H1 (cell line): ENCODE data around the gene DCAF7. TPM values are rescaled to one million over a fixed set of nuclear protein-coding genes. Genes with fewer than 3 reads are reported as not detected.

ENCODE experiments used
- CTCF ChIA-PET: fragments of 300-600 bp; sonication (Branson Sonifier 250); formaldehyde crosslinking; loops from one replicate; lab custom pipeline; 2021; ENCODE audit not compliant: partially characterized antibody; lab: Charles Lee
- POLR2A ChIA-PET: fragments of 300-600 bp; sonication (Branson Sonifier 250); formaldehyde crosslinking; loops from one replicate; lab custom pipeline; 2021; ENCODE audit warnings: inconsistent platforms; ENCODE audit not compliant: partially characterized antibody; lab: Charles Lee
- DNase-seq, 2 experiments: peaks; one replicate each; pipeline versions ENCODE4 v3.0.0 to v3.0.0-alpha.2; 2010 to 2022; ENCODE audit warnings: low spot score in 2 of 2, low read depth in 1 of 2, mixed read lengths in 1 of 2
- FAIRE-seq: peaks from 2 replicates; lab custom pipeline; 2011; peaks lifted over from hg19 to GRCh38; lab: Jason Lieb, UNC
- H2AFZ ChIP-seq: 2 replicates; pipeline ENCODE4 v1.8.1; 2012; ENCODE audit warnings: low read length, inconsistent platforms
- H2AK5ac ChIP-seq: 2 replicates; pipeline ENCODE4 v1.6.1; 2013; ENCODE audit warnings: low read depth, low read length
- H2BK120ac ChIP-seq: replicated peaks from 2 replicates; pipeline ENCODE3; 2013; ENCODE audit warnings: low read depth, low read length, inconsistent platforms
- H2BK12ac ChIP-seq: 2 replicates; pipeline ENCODE4 v1.6.1; 2013; ENCODE audit warnings: low read depth, low read length
- H2BK15ac ChIP-seq: 2 replicates; pipeline ENCODE4 v1.6.1; 2013; ENCODE audit warnings: low read length
- H2BK20ac ChIP-seq: 2 replicates; pipeline ENCODE4 v1.6.1; 2013; ENCODE audit warnings: low read length
- H2BK5ac ChIP-seq: 2 replicates; pipeline ENCODE4 v1.6.1; 2013; ENCODE audit warnings: low read depth, low read length
- H3K14ac ChIP-seq: 2 replicates; pipeline ENCODE4 v1.6.1; 2013; ENCODE audit warnings: inconsistent platforms; ENCODE audit not compliant: insufficient read length
- H3K18ac ChIP-seq: 2 replicates; pipeline ENCODE4 v1.6.1; 2013; ENCODE audit warnings: low read length; ENCODE audit errors: extremely low read depth
- H3K23ac ChIP-seq: 2 replicates; pipeline ENCODE4 v1.6.1; 2013; ENCODE audit warnings: inconsistent platforms; ENCODE audit not compliant: insufficient read length
- H3K23me2 ChIP-seq: 2 replicates; pipeline ENCODE4 v1.6.1; 2013; ENCODE audit warnings: low read depth, low read length
- H3K27ac ChIP-seq: 2 replicates; pipeline ENCODE4 v1.6.1; 2011; ENCODE audit warnings: low read depth, low read length, inconsistent platforms
- H3K27me3 ChIP-seq, 4 experiments: replicated peaks in 1 of 4; 1 replicate in 1 of 4; 2 replicates in 3 of 4; pipeline versions ENCODE4 v1.6.1 to v1.8.1; 2011 to 2013; ENCODE audit warnings: low read length in 3 of 4, mild to moderate bottlenecking in 3 of 4, inconsistent platforms in 2 of 4, mixed read lengths in 2 of 4, moderate library complexity in 1 of 4; ENCODE audit not compliant: control insufficient read depth in 3 of 4, insufficient read depth in 3 of 4; ENCODE audit errors: extremely low read depth in 1 of 4
- H3K36me3 ChIP-seq, 4 experiments: 2 replicates each; pipeline versions ENCODE4 v1.6.1 to v1.8.1; 2011 to 2013; ENCODE audit warnings: mild to moderate bottlenecking in 4 of 4, low read length in 3 of 4, moderate library complexity in 2 of 4, control low read depth in 1 of 4, inconsistent platforms in 1 of 4; ENCODE audit not compliant: insufficient read depth in 4 of 4, control insufficient read depth in 2 of 4
- H3K4ac ChIP-seq: replicated peaks from 2 replicates; pipeline ENCODE3; 2013; ENCODE audit warnings: low read length, low read depth, mixed read lengths, inconsistent platforms; ENCODE audit not compliant: insufficient read length
- H3K4me1 ChIP-seq, 4 experiments: replicated peaks in 1 of 4; 1 replicate in 1 of 4; 2 replicates in 3 of 4; pipeline versions ENCODE4 v1.6.1 to v1.8.1; 2011 to 2013; ENCODE audit warnings: low read length in 3 of 4, inconsistent platforms in 2 of 4, mixed read lengths in 1 of 4; ENCODE audit not compliant: insufficient read depth in 4 of 4, control insufficient read depth in 3 of 4
- H3K4me2 ChIP-seq, 2 experiments: 2 replicates each; pipeline versions ENCODE4 v1.6.1 to v1.8.1; 2011 to 2013; ENCODE audit warnings: low read depth in 2 of 2, low read length in 2 of 2, control low read depth in 1 of 2, inconsistent platforms in 1 of 2, mild to moderate bottlenecking in 1 of 2; ENCODE audit not compliant: insufficient read depth in 1 of 2
- H3K4me3 ChIP-seq, 4 experiments: fragments of 200-600, 300-600 bp in 1 of 4; sonication (generic), shearing (Covaris generic), sonication (Bioruptor Twin) in 1 of 4; 2 replicates each; pipeline versions ENCODE4 v1.5.1 to v1.8.1; 2011 to 2016; ENCODE audit warnings: low read length in 4 of 4, low read depth in 3 of 4, control low read depth in 2 of 4, inconsistent platforms in 2 of 4, mild to moderate bottlenecking in 2 of 4, mixed read lengths in 1 of 4, moderate library complexity in 1 of 4; ENCODE audit not compliant: insufficient read depth in 2 of 4; ENCODE audit errors: extremely low read depth in 1 of 4
- H3K56ac ChIP-seq: replicated peaks from 2 replicates; pipeline ENCODE3; 2013; ENCODE audit warnings: low read depth, mild to moderate bottlenecking, mixed read lengths, low read length, inconsistent platforms; ENCODE audit not compliant: insufficient read length
- H3K79me1 ChIP-seq: 2 replicates; pipeline ENCODE4 v1.6.1; 2013; ENCODE audit warnings: low read depth, low read length, control low read depth
- H3K79me2 ChIP-seq, 2 experiments: 2 replicates each; pipeline versions ENCODE4 v1.6.1 to v1.8.1; 2012 to 2013; ENCODE audit warnings: low read length in 2 of 2, mild to moderate bottlenecking in 2 of 2, inconsistent platforms in 1 of 2; ENCODE audit not compliant: insufficient read depth in 2 of 2, control insufficient read depth in 1 of 2
- H3K9ac ChIP-seq, 4 experiments: replicated peaks in 1 of 4; 1 replicate in 1 of 4; 2 replicates in 3 of 4; pipeline versions ENCODE4 v1.6.1 to v1.8.1; 2011 to 2013; ENCODE audit warnings: low read depth in 3 of 4, low read length in 3 of 4, control low read depth in 2 of 4, mild to moderate bottlenecking in 2 of 4, moderate library complexity in 2 of 4, inconsistent platforms in 1 of 4; ENCODE audit errors: extremely low read depth in 1 of 4
- H3K9me3 ChIP-seq, 2 experiments: 2 replicates each; pipeline versions ENCODE4 v1.6.1 to v1.8.1; 2012 to 2013; ENCODE audit warnings: mild to moderate bottlenecking in 2 of 2, moderate library complexity in 2 of 2, control low read depth in 1 of 2, inconsistent platforms in 1 of 2, low read depth in 1 of 2, low read length in 1 of 2, mixed read lengths in 1 of 2; ENCODE audit not compliant: insufficient read depth in 2 of 2
- H4K20me1 ChIP-seq, 2 experiments: replicated peaks in 1 of 2; 2 replicates each; pipeline versions ENCODE3 to v1.8.1; 2011 to 2013; ENCODE audit warnings: inconsistent platforms in 2 of 2, low read length in 2 of 2, mild to moderate bottlenecking in 1 of 2; ENCODE audit not compliant: insufficient read depth in 2 of 2, control insufficient read depth in 1 of 2
- H4K5ac ChIP-seq: 2 replicates; pipeline ENCODE4 v1.6.1; 2013; ENCODE audit warnings: low read length, low read depth, mixed read lengths, inconsistent platforms; ENCODE audit not compliant: insufficient read length
- H4K8ac ChIP-seq: 2 replicates; pipeline ENCODE4 v1.8.0; 2013; ENCODE audit warnings: mild to moderate bottlenecking, moderate library complexity, low read length, inconsistent platforms; ENCODE audit not compliant: insufficient read depth; ENCODE audit errors: extremely low read depth
- H4K91ac ChIP-seq: replicated peaks from 2 replicates; pipeline ENCODE3; 2013; ENCODE audit warnings: low read length, mixed read lengths, inconsistent platforms; ENCODE audit not compliant: insufficient read length
- BRCA1 ChIP-seq: IDR thresholded peaks from 2 replicates; pipeline ENCODE4 v1.6.1; 2012; ENCODE audit warnings: low read depth, low read length, improper control_type of control experiment
- CHD1 ChIP-seq: IDR thresholded peaks from 2 replicates; pipeline ENCODE4 v1.6.1; 2012; ENCODE audit warnings: low read depth, low read length, improper control_type of control experiment
- EZH2 ChIP-seq: fragments of 200-600 bp; sonication (generic); IDR thresholded peaks from 2 replicates; pipeline ENCODE4 v1.7.1; 2012; ENCODE audit warnings: low read depth, mild to moderate bottlenecking, moderate library complexity, low read length, inconsistent platforms; ENCODE audit not compliant: severe bottlenecking
- NANOG ChIP-seq: IDR thresholded peaks from 2 replicates; pipeline ENCODE4 v1.6.1; 2011; ENCODE audit warnings: low read length, low read depth, mild to moderate bottlenecking, inconsistent platforms; ENCODE audit not compliant: insufficient read depth, poor library complexity, severe bottlenecking
- PHF8 ChIP-seq: fragments of 200-600 bp; sonication (generic); conservative IDR thresholded peaks from 2 replicates; pipeline ENCODE4 v1.7.1; 2012; ENCODE audit warnings: low read depth, mild to moderate bottlenecking, inconsistent platforms, low read length, moderate library complexity
- POLR2A ChIP-seq, 2 experiments: IDR thresholded peaks; 1 replicate in 1 of 2; 2 replicates in 1 of 2; pipeline ENCODE4 v1.6.1; 2011; ENCODE audit warnings: low read depth in 2 of 2, low read length in 2 of 2, mild to moderate bottlenecking in 2 of 2; ENCODE audit errors: control extremely low read depth in 1 of 2
- POLR2AphosphoS5 ChIP-seq: IDR thresholded peaks from 2 replicates; pipeline ENCODE4 v1.6.1; 2011; ENCODE audit warnings: low read depth, low read length
- SIX5 ChIP-seq: IDR thresholded peaks from 2 replicates; pipeline ENCODE4 v1.6.1; 2011; ENCODE audit warnings: mild to moderate bottlenecking, low read depth, low read length
- USF2 ChIP-seq: IDR thresholded peaks from 2 replicates; pipeline ENCODE4 v1.6.1; 2011; ENCODE audit warnings: low read length, improper control_type of control experiment
- ZNF274 ChIP-seq: IDR thresholded peaks from 2 replicates; pipeline ENCODE4 v1.7.0; 2012; ENCODE audit warnings: low read length, borderline replicate concordance; ENCODE audit errors: extremely low read depth
- WGBS, 2 experiments: shearing (Covaris generic) in 1 of 2; methylation state at CpG; one replicate each; pipeline versions ENCODE4 v1.1.6 to v1.1.7; 2013 to 2015; ENCODE audit warnings: low lambda C conversion rate in 2 of 2, mixed read lengths in 2 of 2, inconsistent platforms in 1 of 2, low coverage in 1 of 2, missing lambda C conversion rate in 1 of 2; ENCODE audit not compliant: insufficient replicate concordance in 2 of 2, insufficient coverage in 1 of 2, insufficient read length in 1 of 2; ENCODE audit errors: extremely low coverage in 1 of 2, missing lambda C conversion rate in 1 of 2; 5-methylcytosine and 5-hydroxymethylcytosine counted together
- polyA plus RNA-seq, 7 experiments: library from polyadenylated mRNA; depleted of rRNA in 3 of 7; stranded (reverse) in 5 of 7; unstranded in 2 of 7; fragments of >200 nt in 5 of 7; fragments of 200-250 nt in 2 of 7; gene quantifications; 1 replicate in 5 of 7; 2 replicates in 1 of 7; 4 replicates in 1 of 7; pipeline versions ENCODE4 v1.2.1 to v1.2.3, GENCODE V29; 2011 to 2013; ENCODE audit warnings: missing spikeins in 2 of 7, mixed read lengths in 2 of 7
- total RNA-seq: library from RNA; stranded (reverse); fragmentation: NEBNext Ultra II Directional; extraction: Animal tissue kit (Norgen Biotek cat#: 25700); gene quantifications from 2 replicates; pipeline ENCODE4 v1.2.1, GENCODE V29; 2021
- TF ChIP-seq, protein P1 (sequence below): IDR thresholded peaks from 2 replicates; pipeline ENCODE4 v1.6.1; 2012; ENCODE audit warnings: low read length, inconsistent platforms

Gene DCAF7
- total and polyA plus RNA-seq, 2 of the 8 experiments (the other 6 are each of a cell fraction or from before 2014, with no cell fraction given) = 74.9 to 94.1 TPM

DNA sequence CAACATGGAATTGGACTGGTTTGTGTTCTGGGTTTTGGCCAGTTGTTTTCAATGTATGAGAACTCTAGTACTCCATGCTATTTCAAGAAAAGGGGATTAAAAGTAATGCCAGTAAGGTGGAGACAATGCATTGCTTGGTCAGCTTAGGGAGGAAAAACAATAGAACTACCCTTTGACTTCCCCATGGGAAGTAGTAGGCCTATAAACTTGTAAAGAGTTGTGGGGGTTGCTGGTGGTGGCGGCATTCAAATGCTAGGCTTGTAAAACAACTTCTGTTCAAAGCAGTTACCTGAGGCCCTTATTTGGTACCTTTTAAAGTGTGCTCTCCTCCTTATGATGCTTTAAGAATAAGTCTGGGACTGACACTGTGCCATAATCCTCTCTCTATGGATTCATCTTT is 81.3 kb downstream of the DCAF7 start:
- ChIA-PET POLR2A (interaction anchor here (0.6 kb wide), 1 partner anchor 61 kb away, joined by 3 read pairs; no protein-coding TSS in a partner anchor), CTCF (interaction anchor here (1.7 to 3.0 kb wide), 2 partner anchors 20 to 48 kb away, joined by 4 to 12 read pairs; no protein-coding TSS in a partner anchor)
- DNase-seq = no peak
- H3K4me3 ChIP-seq = no peak overlapping the region
- peaks cover 0 to 2% of the 10 kb centered on the region in 2 experiments for H4K20me1 ChIP-seq
- no peak overlapping the region for H2BK5ac ChIP-seq
- H2BK15ac ChIP-seq = no peak overlapping the region
- H3K4me2 ChIP-seq = no peak overlapping the region
- peaks cover 0 to 6% (median 1%) of the 10 kb centered on the region in 4 experiments; a peak in 3 of 8 replicates for H3K36me3 ChIP-seq
- no peak overlapping the region for H4K5ac ChIP-seq
- H3K23ac ChIP-seq = no peak overlapping the region
- no peak overlapping the region for H2BK12ac ChIP-seq
- no peaks in the 10 kb centered on the region for H3K9me3 ChIP-seq
- H2BK120ac ChIP-seq = no peak overlapping the region
- no peak overlapping the region for H3K4ac ChIP-seq
- no peak overlapping the region for H4K8ac ChIP-seq
- H3K18ac ChIP-seq = no peak overlapping the region
- peaks cover 0 to 5% of the 10 kb centered on the region in 2 experiments; a peak in 2 of 4 replicates for H3K79me2 ChIP-seq
- H4K91ac ChIP-seq = no peak overlapping the region
- H3K27me3 ChIP-seq = no peaks in the 10 kb centered on the region
- WGBS, 2 experiments = 91% methylated on average over 1 of the region's 1 CpG; no CpG with 5 or more reads in 1 of the 2 experiments
- H3K79me1 ChIP-seq = no peaks in the 10 kb centered on the region; the same call in 1 of the 2 replicates
- H3K9ac ChIP-seq = no peak overlapping the region
- H2BK20ac ChIP-seq = no peak overlapping the region
- no peak for FAIRE-seq
- H3K4me1 ChIP-seq = peaks cover 0 to 6% (median 4%) of the 10 kb centered on the region in 4 experiments; a peak in 4 of 7 replicates
- no peak overlapping the region for H2AK5ac ChIP-seq
- H3K23me2 ChIP-seq = no peaks in the 10 kb centered on the region; the same call in 1 of the 2 replicates
- H2AFZ ChIP-seq = no peak overlapping the region
- H3K27ac ChIP-seq = no peak overlapping the region
- H3K14ac ChIP-seq = no peak overlapping the region
- no peak overlapping the region for H3K56ac ChIP-seq
- TF ChIP-seq CHD1 = no peak
- TF ChIP-seq USF2 = no peak
- TF ChIP-seq PHF8 = no peak
- no peak for TF ChIP-seq NANOG
- TF ChIP-seq, protein P1, sequence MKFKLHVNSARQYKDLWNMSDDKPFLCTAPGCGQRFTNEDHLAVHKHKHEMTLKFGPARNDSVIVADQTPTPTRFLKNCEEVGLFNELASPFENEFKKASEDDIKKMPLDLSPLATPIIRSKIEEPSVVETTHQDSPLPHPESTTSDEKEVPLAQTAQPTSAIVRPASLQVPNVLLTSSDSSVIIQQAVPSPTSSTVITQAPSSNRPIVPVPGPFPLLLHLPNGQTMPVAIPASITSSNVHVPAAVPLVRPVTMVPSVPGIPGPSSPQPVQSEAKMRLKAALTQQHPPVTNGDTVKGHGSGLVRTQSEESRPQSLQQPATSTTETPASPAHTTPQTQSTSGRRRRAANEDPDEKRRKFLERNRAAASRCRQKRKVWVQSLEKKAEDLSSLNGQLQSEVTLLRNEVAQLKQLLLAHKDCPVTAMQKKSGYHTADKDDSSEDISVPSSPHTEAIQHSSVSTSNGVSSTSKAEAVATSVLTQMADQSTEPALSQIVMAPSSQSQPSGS = no peak
- no peak for TF ChIP-seq EZH2
- no peak for TF ChIP-seq POLR2A (IDR thresholded peaks at IDR 0.05; ENCODE audit: control extremely low read depth in 1 of 2, low read depth in 2 of 2, low read length in 2 of 2)
- TF ChIP-seq POLR2AphosphoS5 = no peak
- TF ChIP-seq ZNF274 = no peak
- no peak for TF ChIP-seq SIX5
- TF ChIP-seq BRCA1 = no peak
